HL-60 (cell line): Measurements from ENCODE around the gene TMEM121.

Source experiments
- DNase-seq, 2 experiments: peaks; one replicate each; pipeline ENCODE4 v3.0.0-alpha.2; 2010 to 2020; ENCODE audit warnings: low read depth in 1 of 2, low spot score in 1 of 2
- H3K27ac ChIP-seq: fragments of 250-450 bp; sonication (Bioruptor Pico); replicated peaks from 2 replicates; pipeline ENCODE4 v1.5.1; 2020; ENCODE audit warnings: mild to moderate bottlenecking, moderate library complexity
- H3K27me3 ChIP-seq: fragments of 250-450 bp; sonication (Bioruptor Pico); 2 replicates; pipeline ENCODE4 v1.5.1; 2021; ENCODE audit warnings: mild to moderate bottlenecking, moderate library complexity; ENCODE audit not compliant: insufficient read depth, poor library complexity, severe bottlenecking
- H3K4me3 ChIP-seq: replicated peaks from 2 replicates; pipeline ENCODE4 v1.5.1; 2011; ENCODE audit warnings: mild to moderate bottlenecking, control low read depth, low read length; ENCODE audit not compliant: insufficient read depth
- CTCF ChIP-seq: IDR thresholded peaks from one replicate; pipeline ENCODE4 v1.5.1; 2011; ENCODE audit warnings: low read length, control low read depth, inconsistent platforms; ENCODE audit not compliant: insufficient read depth
- GABPA ChIP-seq: IDR thresholded peaks from 2 replicates; pipeline ENCODE4 v1.6.1; 2012; ENCODE audit warnings: low read depth
- POLR2AphosphoS5 ChIP-seq: IDR thresholded peaks from 2 replicates; pipeline ENCODE4 v1.6.1; 2012; ENCODE audit warnings: low read depth
- SPI1 ChIP-seq: IDR thresholded peaks from 2 replicates; pipeline ENCODE4 v1.6.1; 2012; ENCODE audit warnings: low read depth, mild to moderate bottlenecking, borderline replicate concordance
- TF ChIP-seq, protein P1 (sequence below): IDR thresholded peaks from 2 replicates; pipeline ENCODE4 v1.6.1; 2012; ENCODE audit warnings: low read depth; ENCODE audit not compliant: insufficient replicate concordance

TMEM121 gene

DNA sequence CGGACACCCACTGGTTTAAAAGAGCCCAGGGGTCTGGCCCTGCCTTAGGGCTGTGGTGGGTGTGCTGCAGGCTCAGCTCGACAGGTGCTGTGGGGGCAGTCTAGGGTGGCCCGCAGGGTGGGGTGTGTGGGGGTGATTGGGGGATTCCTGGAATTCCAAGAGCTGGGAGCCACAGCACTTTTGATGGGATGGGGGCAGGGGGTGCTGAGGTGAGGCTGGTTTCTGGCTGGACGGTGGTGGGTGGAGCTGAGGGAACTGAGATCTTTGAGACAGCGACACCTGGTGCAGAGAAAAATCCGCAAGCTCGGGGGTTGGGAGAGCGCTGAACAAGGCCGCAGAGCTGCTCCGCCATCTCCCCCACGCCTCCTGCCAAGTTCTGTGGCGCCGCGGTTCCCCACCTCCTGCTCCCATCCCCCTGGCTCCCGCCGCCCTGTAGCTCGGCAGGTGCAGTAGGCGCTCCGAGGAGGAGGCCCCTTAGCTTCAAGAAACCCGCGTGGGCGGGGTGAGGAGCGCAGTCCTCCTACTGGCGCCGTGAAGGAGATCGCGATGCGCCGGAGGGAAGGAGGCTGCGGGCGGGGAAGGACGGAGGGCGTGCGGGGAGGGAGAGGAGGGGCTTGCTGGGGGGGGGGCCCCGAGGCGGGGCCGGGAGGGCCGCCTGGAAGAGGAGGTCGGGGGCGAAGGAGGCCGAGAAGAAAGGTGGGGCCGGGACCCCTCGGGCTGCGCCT, 36.7 kb upstream of the TMEM121 start:
- TF ChIP-seq POLR2AphosphoS5, result peak; percentile 51; the same call in 1 of the 2 replicates
- TF ChIP-seq CTCF, result peak; percentile 61
- TF ChIP-seq, protein P1, sequence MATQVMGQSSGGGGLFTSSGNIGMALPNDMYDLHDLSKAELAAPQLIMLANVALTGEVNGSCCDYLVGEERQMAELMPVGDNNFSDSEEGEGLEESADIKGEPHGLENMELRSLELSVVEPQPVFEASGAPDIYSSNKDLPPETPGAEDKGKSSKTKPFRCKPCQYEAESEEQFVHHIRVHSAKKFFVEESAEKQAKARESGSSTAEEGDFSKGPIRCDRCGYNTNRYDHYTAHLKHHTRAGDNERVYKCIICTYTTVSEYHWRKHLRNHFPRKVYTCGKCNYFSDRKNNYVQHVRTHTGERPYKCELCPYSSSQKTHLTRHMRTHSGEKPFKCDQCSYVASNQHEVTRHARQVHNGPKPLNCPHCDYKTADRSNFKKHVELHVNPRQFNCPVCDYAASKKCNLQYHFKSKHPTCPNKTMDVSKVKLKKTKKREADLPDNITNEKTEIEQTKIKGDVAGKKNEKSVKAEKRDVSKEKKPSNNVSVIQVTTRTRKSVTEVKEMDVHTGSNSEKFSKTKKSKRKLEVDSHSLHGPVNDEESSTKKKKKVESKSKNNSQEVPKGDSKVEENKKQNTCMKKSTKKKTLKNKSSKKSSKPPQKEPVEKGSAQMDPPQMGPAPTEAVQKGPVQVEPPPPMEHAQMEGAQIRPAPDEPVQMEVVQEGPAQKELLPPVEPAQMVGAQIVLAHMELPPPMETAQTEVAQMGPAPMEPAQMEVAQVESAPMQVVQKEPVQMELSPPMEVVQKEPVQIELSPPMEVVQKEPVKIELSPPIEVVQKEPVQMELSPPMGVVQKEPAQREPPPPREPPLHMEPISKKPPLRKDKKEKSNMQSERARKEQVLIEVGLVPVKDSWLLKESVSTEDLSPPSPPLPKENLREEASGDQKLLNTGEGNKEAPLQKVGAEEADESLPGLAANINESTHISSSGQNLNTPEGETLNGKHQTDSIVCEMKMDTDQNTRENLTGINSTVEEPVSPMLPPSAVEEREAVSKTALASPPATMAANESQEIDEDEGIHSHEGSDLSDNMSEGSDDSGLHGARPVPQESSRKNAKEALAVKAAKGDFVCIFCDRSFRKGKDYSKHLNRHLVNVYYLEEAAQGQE, result no peak
- TF ChIP-seq GABPA, result no peak
- Histone ChIP-seq H3K27me3 (peaks cover 16% of the 10 kb centered on the region), H3K4me3 (peak overlapping the region; percentile 49), H3K27ac (peak overlapping the region; percentile 80)
- DNase-seq, result peak; percentile 72 to 88

DNA sequence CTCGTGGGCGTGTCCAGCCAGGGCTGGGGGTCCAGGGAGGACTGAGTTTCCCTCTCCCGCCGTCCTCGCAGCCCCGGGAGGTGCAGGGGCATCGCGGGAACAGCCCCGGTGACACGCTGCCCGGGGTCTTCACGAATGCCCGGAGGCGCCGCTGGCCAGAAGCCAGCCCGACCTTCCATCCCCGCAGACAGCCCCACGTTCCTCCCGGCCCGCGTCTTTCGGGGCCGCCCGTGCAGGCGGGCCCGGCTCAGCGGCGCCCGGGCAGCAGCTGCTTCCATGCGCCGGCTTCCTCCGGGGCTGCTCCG, 36.2 kb upstream of the TMEM121 start:
- peak overlapping the region; percentile 49 for H3K4me3 ChIP-seq
- peak overlapping the region; percentile 80 for H3K27ac ChIP-seq

DNA sequence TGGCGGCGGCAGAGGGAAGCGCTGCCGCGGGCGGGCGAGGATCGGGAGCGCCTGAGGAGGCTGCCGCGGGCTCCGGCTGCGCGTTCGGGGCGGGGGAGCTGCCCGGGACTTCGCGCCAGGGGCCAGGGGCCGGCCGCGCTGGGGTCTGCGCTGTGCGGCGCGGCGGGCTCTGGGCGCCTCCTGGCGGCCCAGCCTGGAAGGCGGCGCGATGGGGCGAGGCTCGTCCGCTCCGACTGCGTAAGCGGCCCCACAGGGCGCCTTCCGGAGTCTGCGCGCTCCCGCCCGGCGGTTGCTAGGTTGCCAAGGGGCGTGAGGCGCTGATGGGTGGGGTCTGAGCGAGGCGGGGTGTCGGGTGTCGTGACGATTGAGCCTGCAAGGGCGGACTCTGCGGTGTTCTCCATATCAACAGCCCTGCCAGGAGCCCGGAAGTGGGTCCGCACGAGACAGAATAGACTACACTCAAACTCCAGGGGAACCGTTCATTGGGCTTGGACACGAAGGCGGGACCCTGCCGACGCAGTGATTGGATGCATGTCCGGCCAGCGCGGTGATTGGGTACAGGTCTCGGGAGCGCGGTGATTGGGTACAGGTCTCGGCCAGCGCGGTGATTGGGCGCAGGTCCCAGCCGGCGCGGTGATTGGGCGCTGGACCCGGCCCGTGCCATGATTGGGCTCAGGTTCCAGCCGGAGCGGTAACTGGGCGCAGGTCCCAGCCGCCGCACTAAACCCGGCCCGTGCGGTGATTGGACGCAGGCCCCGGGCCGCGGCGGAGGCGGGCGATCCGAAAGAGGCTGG, 35.6 kb upstream of the TMEM121 start, which contains the start of gene TEDC1:
Gene TEDC1 (plus strand): TSS at position 675 of the 794 bp plus-strand sequence. CDS start 130 bp downstream, outside the sequence.
- Histone ChIP-seq H3K4me3 (peak within 1 kb of the TSS; percentile 80), H3K27me3 (peaks cover 13% of the 10 kb centered on the region), H3K27ac (peak within 1 kb of the TSS; percentile 80)
- DNase-seq, result peak; percentile 100
- TF ChIP-seq POLR2AphosphoS5, result peak; percentile 60; the same call in 1 of the 2 replicates
- peak; percentile 37 for TF ChIP-seq CTCF
- peak; percentile 98 for TF ChIP-seq GABPA
- no peak; the same call in 1 of the 2 replicates for TF ChIP-seq SPI1
- TF ChIP-seq, protein P1, result no peak

More for the DNA sequence above, 36.2 kb upstream of the TMEM121 start:
- DNase-seq, result no peak
- peaks cover 16% of the 10 kb centered on the region for H3K27me3 ChIP-seq
- TF ChIP-seq, protein P1, result no peak
- TF ChIP-seq POLR2AphosphoS5 (no peak; the same call in 1 of the 2 replicates), GABPA (no peak), SPI1 (no peak), CTCF (no peak)
